Tibial nerve (tissue), 4 donors: ENCODE data around the gene RAN. TPM values are rescaled to one million over a fixed set of nuclear protein-coding genes. Genes with fewer than 3 reads are reported as not detected.
"Not testable (repeated sequence)": the region's sequence is repeated elsewhere in the genome, so short reads cannot be mapped to it uniquely, and the experiment has no call there.

Experiments
- DNase-seq, 2 donors: peaks; one replicate each; pipeline ENCODE4 v3.0.0-alpha.2; 2019; ENCODE audit warnings: low spot score in 2 of 2
- H3K27ac ChIP-seq, 4 donors: fragments of 200-600 bp; sonication (generic) in 3 of 4; one replicate each; pipeline ENCODE4 v1.5.1; 2017 to 2019; ENCODE audit warnings: mild to moderate bottlenecking in 1 of 4
- H3K27me3 ChIP-seq, 2 donors: fragments of 200-600 bp; sonication (generic) in 1 of 2; one replicate each; pipeline versions ENCODE4 v1.5.1 to v1.6.0; 2017 to 2019
- H3K36me3 ChIP-seq, 3 donors: fragments of 200-600 bp; sonication (generic); one replicate each; pipeline ENCODE4 v1.5.1; 2018 to 2019
- H3K4me1 ChIP-seq, 4 donors: fragments of 200-600 bp; sonication (generic) in 3 of 4; one replicate each; pipeline ENCODE4 v1.5.1; 2017 to 2019
- H3K4me3 ChIP-seq, 4 donors: fragments of 200-600 bp; sonication (generic) in 3 of 4; one replicate each; pipeline ENCODE4 v1.5.1; 2017 to 2019; ENCODE audit warnings: mild to moderate bottlenecking in 1 of 4, moderate library complexity in 1 of 4
- H3K9me3 ChIP-seq, 4 donors: fragments of 200-600 bp; sonication (generic) in 3 of 4; one replicate each; pipeline ENCODE4 v1.5.1; 2017 to 2019
- EP300 ChIP-seq, 2 donors: sonication (generic); formaldehyde crosslinking; IDR thresholded peaks; one replicate each; pipeline ENCODE4 v1.6.1; 2017; ENCODE audit warnings: antibody characterized with exemption in 2 of 2, mild to moderate bottlenecking in 1 of 2
- POLR2A ChIP-seq, 2 donors: fragments of 450-650 bp; IDR thresholded peaks; one replicate each; pipeline ENCODE4 v1.6.1; 2017; ENCODE audit warnings: antibody characterized with exemption in 2 of 2, mild to moderate bottlenecking in 2 of 2, moderate library complexity in 2 of 2
- WGBS, 2 donors: methylation state at CpG; one replicate each; pipeline ENCODE4 v1.1.5; 2018; 5-methylcytosine and 5-hydroxymethylcytosine counted together
- total RNA-seq, 4 donors: library from RNA; depleted of rRNA; stranded (reverse); fragments of >200 nt; gene quantifications; one replicate each; pipeline ENCODE4 v1.1.0, GENCODE V29; 2016
- TF ChIP-seq, protein P1 (sequence below), 5 experiments: fragments of 200-600 bp in 3 of 5; fragments of 450-650 bp in 2 of 5; sonication (generic) in 3 of 5; IDR thresholded peaks; one replicate each; pipeline ENCODE4 v1.5.1; 2016 to 2019; ENCODE audit warnings: antibody characterized with exemption in 5 of 5, mild to moderate bottlenecking in 3 of 5, moderate library complexity in 2 of 5

RAN gene
- total RNA-seq, 4 donors from 2014 or later, result 105 to 155 (median 124) TPM

DNA sequence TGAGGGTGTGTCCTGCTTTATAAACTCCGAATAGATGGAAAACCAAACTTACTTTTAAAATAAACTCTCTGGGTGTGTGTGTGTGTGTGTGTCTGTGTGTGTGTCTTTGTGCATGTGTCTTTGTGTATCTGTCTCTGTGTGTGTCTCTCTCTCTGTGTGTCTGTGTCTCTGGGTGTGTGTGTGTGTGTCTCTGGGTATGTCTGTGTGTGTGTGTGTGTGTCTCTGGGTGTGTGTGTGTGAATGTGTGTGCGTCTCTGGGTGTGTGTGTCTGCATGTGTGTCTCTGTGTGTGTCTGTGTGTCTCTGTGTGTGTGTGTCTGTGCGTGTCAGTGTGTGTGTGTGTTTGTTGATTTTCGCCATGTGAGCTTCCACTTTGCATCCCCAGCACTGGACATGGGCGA is 9.2 kb downstream of the RAN start:
- Histone ChIP-seq H3K27ac (no peak overlapping the region), H3K4me1 (peaks cover 0 to 5% (median 0%) of the 10 kb centered on the region in 4 donors), H3K9me3 (no peaks in the 10 kb centered on the region), H3K36me3 (peaks cover 0 to 31% (median 8%) of the 10 kb centered on the region in 3 donors), H3K4me3 (no peak overlapping the region), H3K27me3 (no peaks in the 10 kb centered on the region)
- no peak for DNase-seq
- TF ChIP-seq, protein P1, sequence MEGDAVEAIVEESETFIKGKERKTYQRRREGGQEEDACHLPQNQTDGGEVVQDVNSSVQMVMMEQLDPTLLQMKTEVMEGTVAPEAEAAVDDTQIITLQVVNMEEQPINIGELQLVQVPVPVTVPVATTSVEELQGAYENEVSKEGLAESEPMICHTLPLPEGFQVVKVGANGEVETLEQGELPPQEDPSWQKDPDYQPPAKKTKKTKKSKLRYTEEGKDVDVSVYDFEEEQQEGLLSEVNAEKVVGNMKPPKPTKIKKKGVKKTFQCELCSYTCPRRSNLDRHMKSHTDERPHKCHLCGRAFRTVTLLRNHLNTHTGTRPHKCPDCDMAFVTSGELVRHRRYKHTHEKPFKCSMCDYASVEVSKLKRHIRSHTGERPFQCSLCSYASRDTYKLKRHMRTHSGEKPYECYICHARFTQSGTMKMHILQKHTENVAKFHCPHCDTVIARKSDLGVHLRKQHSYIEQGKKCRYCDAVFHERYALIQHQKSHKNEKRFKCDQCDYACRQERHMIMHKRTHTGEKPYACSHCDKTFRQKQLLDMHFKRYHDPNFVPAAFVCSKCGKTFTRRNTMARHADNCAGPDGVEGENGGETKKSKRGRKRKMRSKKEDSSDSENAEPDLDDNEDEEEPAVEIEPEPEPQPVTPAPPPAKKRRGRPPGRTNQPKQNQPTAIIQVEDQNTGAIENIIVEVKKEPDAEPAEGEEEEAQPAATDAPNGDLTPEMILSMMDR (IDR thresholded peaks at IDR 0.05), result no peak
- TF ChIP-seq EP300 (IDR thresholded peaks at IDR 0.05) (no peak), POLR2A (IDR thresholded peaks at IDR 0.05) (no peak)
- WGBS, 2 donors, result 78 to 79% methylated on average over 5 of the region's 5 CpGs

DNA sequence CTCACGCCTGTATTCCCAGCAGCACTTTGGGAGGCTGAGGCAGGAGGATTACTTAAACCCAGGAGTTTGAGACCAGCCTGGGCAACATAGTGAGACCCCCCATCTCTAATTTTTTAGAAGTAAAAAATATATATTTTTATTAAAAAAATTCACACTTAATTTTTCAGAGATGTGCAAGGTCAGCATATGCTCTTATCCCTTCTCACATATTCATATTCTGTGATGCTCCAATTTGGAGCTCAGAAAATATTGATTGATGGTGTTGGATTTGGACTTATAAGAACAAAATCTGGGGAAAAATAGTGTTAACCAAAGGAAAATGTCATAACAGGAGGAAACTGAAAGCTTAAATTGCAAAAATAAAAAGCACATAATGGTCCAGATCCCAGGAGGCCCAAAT is 9.7 kb downstream of the RAN start:
- TF ChIP-seq, protein P1 (IDR thresholded peaks at IDR 0.05), result no peak
- TF ChIP-seq EP300 (IDR thresholded peaks at IDR 0.05), result no peak
- Histone ChIP-seq H3K9me3 (no peaks in the 10 kb centered on the region), H3K4me1 (peaks cover 0 to 5% (median 0%) of the 10 kb centered on the region in 4 donors), H3K36me3 (peaks cover 0 to 26% (median 3%) of the 10 kb centered on the region in 3 donors), H3K27me3 (no peaks in the 10 kb centered on the region), H3K4me3 (no peak overlapping the region), H3K27ac (no peak overlapping the region)
- WGBS, 2 donors, result 84 to 95% methylated on average over 1 of the region's 1 CpG
- no peak for DNase-seq

DNA sequence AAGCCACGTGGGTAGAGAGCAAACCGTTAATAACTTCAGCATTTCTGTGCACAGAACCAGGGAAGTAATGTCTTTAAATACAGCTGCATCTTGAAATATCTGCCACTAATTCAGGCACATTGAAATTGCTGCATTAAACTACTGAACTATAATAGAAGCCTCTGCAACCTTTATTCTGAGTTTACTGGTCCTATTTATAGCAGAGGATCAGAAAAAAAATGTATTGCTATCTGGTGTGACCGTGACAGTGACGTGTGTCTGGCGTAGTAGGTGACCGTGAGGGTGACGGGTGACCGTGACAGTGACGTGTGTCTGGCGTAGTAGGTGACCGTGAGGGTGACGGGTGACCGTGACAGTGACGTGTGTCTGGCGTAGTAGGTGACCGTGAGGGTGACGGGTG is 15.3 kb downstream of the RAN start:
- H3K27me3 ChIP-seq, H3K4me1 ChIP-seq, DNase-seq, H3K36me3 ChIP-seq, H3K4me3 ChIP-seq, H3K27ac ChIP-seq, H3K9me3 ChIP-seq: not testable (repeated sequence)
- WGBS, 2 donors, result 84 to 92% methylated on average over 9 to 12 of the region's 17 CpGs

DNA sequence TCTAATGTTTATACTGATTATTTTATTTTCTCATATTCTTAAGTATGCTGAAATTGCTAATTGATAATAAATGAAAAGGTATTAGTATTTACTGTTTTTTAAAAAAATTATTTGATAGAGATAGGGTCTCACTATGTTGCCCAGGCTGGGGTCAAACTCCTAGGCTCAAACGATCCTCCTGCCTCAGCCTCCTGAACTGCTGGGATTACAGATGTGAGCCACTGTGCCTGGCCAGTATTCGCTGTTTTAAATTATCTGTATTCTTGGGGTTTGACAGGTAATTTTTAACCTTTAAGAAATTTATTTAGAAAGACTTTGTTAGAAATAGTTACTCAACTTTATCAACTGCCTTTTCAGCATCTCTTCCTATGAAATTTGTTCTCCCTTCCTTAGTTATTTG is 32.2 kb downstream of the RAN start:
- H3K4me3 ChIP-seq, result no peak overlapping the region
- 86 to 90% methylated on average over 2 of the region's 2 CpGs for WGBS, 2 donors
- no peaks in the 10 kb centered on the region for H3K9me3 ChIP-seq
- H3K4me1 ChIP-seq, result no peaks in the 10 kb centered on the region
- DNase-seq, result no peak
- H3K27ac ChIP-seq, result no peak overlapping the region
- no peaks in the 10 kb centered on the region for H3K27me3 ChIP-seq
- H3K36me3 ChIP-seq, result no peaks in the 10 kb centered on the region
- TF ChIP-seq POLR2A (IDR thresholded peaks at IDR 0.05) (no peak), EP300 (IDR thresholded peaks at IDR 0.05) (no peak)
- TF ChIP-seq, protein P1 (IDR thresholded peaks at IDR 0.05), result no peak

DNA sequence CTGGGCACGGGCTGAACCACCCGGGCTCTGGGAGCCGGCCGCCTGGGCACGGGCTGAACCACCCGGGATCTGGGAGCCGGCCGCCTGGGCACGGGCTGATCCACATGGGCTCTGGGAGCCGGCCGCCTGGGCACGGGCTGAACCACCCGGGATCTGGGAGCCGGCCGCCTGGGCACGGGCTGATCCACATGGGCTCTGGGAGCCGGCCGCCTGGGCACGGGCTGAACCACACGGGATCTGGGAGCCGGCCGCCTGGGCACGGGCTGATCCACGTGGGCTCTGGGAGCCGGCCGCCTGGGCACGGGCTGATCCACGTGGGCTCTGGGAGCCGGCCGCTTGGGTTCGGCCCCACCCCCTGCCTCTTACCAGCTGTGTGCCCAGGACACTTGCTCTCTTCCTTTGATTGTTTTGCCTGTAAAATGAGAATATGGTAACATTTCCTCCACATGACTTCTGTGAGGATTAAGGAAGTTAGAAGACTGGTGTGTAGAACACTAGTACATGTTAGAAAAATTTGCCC is 33.1 kb downstream of the RAN start:
- WGBS, 2 donors, result 86 to 89% methylated on average over 16 to 18 of the region's 31 CpGs
- not testable (repeated sequence) for H3K4me3 ChIP-seq, H3K27me3 ChIP-seq, H3K36me3 ChIP-seq, H3K9me3 ChIP-seq, DNase-seq, H3K4me1 ChIP-seq
- H3K27ac ChIP-seq, result peak overlapping the region in 1 of 4 donors; percentile 64

DNA sequence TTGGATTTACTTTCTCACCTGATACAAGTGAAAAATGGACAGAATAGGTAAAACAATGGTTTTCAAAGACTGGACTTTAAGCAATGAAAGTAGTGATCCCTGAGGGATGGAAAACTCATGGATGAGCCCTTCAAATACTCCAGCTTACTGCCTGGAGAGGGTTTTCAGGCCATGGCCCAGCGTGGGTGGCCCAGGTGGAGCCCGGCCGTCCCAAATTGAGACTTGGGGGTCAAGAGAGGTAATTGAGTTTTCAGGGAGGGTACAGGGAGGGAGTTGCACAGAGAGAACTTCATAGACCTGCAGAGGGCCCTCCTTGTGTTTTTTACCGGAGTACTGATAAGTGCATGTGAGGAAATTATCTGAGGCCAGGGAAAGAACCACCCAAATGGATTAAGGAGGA is 37.2 kb downstream of the RAN start:
- no peaks in the 10 kb centered on the region for H3K27me3 ChIP-seq
- H3K27ac ChIP-seq, result no peak overlapping the region
- no peak overlapping the region for H3K4me3 ChIP-seq
- TF ChIP-seq EP300 (IDR thresholded peaks at IDR 0.05) (no peak), POLR2A (IDR thresholded peaks at IDR 0.05) (no peak)
- TF ChIP-seq, protein P1 (IDR thresholded peaks at IDR 0.05), result no peak
- DNase-seq, result no peak
- H3K4me1 ChIP-seq, result no peaks in the 10 kb centered on the region
- H3K36me3 ChIP-seq, result no peaks in the 10 kb centered on the region
- H3K9me3 ChIP-seq, result peaks cover 0 to 18% (median 4%) of the 10 kb centered on the region in 4 donors
- 86 to 87% methylated on average over 4 of the region's 4 CpGs for WGBS, 2 donors
